Sigmoid colon (tissue), 4 donors: ENCODE data around the gene NHLH1.

Experiments used
- CTCF ChIP-seq, 4 experiments: fragments of 450-650 bp in 3 of 4; fragments of 200-600 bp in 1 of 4; IDR thresholded peaks; one replicate each; pipeline ENCODE4 v1.5.1; 2016 to 2019; ENCODE audit warnings: antibody characterized with exemption in 4 of 4, mild to moderate bottlenecking in 3 of 4, moderate library complexity in 2 of 4
- EP300 ChIP-seq, 4 donors: sonication (generic); formaldehyde crosslinking; IDR thresholded peaks; one replicate each; pipeline ENCODE4 v1.6.1; 2017; ENCODE audit warnings: antibody characterized with exemption in 4 of 4
- POLR2A ChIP-seq, 2 donors: fragments of 450-650 bp; IDR thresholded peaks; one replicate each; pipeline ENCODE4 v1.6.1; 2016; ENCODE audit warnings: antibody characterized with exemption in 2 of 2, mild to moderate bottlenecking in 2 of 2, moderate library complexity in 2 of 2

- no peak for TF ChIP-seq CTCF (IDR thresholded peaks at IDR 0.05)
- no peak for TF ChIP-seq EP300 (IDR thresholded peaks at IDR 0.05)
- TF ChIP-seq POLR2A (IDR thresholded peaks at IDR 0.05): no peak
Measured at GRCh38 chr1:160330119-160330518, 36.8 kb upstream of the NHLH1 start.
